HG02885 (cell line): ENCODE measurements around the gene PDZRN4.
"Not testable (repeated sequence)": the region's sequence is repeated elsewhere in the genome, so short reads cannot be mapped to it uniquely, and the experiment has no call there.

Source experiments
- ATAC-seq: cut with Tn5 transposase; IDR thresholded peaks from one replicate; pipeline ENCODE4 v1.9.1; 2021; ENCODE audit warnings: mild to moderate bottlenecking; ENCODE audit not compliant: unreplicated experiment, poor library complexity

PDZRN4 gene

DNA sequence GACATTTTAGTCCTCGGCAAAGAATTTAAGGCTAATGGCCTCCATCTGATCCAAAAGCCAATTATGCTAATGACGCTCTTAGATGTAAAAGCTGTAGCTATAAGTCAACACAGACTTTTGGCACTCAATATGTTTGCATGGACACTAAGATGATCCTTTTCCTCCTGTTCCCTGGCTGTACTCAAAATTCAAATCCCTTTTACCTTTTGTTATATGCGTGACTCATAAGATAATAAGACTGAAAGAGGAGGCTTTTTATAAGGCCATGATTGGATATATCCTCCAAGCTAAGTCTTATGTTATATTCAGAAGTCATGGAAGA is 89.8 kb downstream of the PDZRN4 start:
- ATAC-seq, result no peak

DNA sequence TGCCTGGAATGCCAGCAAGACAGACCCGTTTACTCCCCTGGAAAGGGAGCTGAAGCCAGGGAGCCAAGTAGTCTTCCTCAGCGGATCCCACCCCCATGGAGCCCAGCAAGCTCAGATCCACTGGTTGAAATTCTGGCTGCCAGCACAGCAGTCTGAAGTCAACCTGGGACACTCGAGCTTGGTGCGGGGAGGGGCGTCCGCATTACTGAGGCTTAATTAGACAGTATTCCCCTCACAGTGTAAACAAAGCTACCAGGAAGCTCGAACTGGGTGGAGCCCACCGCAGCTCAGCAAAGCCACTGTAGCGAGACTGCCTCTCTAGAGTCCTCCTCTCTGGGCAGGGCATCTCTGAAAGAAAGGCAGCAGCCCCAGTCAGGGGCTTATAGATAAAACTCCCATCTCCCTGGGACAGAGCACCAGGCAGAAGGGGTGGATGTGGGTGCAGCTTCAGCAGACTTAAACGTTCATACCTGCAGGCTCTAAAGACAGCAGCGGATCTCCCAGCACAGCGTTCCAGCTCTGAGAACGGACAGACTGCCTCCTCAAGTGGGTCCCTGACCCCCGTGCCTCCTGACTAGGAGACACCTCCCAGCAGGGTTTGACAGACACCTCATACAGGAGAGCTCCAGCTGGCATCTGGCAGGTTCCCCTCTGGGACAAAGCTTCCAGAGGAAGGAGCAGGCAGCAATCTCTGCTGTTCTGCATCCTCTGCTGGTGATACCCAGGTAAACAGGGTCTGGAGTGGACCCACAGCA is 92.4 kb downstream of the PDZRN4 start:
- not testable (repeated sequence) for ATAC-seq

DNA sequence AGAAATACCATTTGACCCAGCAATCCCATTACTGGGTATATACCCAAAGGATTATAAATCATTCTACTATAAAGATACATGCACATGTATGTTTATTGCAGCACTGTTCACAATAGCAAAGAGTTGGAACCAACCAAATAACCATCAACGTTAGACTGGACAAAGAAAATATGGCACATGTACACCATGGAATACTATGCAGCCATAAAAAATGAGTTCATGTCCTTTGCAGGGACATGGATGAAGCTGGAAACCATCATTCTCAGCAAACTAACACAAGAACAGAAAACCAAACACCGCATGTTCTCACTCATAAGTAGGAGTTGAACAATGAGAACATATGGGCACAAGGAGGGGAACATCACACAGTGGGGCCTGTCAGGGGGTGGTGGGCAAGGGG is 97.3 kb downstream of the PDZRN4 start:
- not testable (repeated sequence) for ATAC-seq

DNA sequence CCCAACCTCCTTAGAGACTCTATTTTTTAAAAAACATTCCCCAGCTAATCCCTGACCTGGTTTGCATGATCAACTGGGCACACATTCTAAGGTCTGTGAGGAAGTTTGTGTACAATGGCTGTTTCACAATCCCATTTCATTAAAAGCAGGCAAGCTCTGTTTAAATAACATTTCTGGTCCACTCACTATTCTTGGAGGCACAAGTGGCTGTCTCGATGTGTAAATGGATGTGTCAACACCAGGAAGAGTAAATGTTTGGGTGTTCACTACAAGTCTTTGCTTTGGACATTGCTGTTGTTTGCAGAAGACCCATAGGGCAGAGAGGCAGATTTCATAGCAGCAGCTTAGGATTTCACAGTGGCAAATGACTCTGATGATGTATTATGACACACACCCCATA is 98.3 kb downstream of the PDZRN4 start:
- ATAC-seq, result no peak

DNA sequence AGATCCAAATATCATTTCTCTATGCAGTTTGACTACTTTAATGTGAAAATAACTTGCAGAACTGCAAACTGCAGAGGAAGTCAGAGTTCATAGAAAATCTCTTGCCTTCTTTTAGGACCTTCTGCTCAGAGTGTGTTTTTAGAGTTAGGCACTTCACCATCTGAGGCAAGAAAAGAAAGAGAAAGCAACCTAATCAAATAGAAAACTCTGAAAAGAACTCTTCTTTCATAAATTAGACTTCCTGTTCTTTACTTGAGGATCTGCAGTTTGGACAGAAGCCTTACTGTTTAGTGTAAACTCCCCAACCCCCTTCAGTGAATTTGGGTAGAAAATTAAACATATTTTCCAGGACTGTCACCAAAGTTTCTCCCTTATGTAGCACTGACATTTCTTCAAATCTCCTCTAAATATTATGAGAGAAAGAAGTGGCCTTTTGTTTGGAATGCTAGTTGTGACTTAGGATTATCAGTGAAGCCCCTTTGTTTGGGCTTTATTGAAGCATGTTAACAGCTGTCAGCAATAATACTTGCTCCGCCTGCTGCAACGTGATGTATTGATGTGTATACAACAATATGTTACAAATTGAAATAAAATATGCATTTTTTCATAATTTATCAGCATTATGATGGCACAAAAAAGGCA is 99.5 kb downstream of the PDZRN4 start:
- no peak for ATAC-seq

DNA sequence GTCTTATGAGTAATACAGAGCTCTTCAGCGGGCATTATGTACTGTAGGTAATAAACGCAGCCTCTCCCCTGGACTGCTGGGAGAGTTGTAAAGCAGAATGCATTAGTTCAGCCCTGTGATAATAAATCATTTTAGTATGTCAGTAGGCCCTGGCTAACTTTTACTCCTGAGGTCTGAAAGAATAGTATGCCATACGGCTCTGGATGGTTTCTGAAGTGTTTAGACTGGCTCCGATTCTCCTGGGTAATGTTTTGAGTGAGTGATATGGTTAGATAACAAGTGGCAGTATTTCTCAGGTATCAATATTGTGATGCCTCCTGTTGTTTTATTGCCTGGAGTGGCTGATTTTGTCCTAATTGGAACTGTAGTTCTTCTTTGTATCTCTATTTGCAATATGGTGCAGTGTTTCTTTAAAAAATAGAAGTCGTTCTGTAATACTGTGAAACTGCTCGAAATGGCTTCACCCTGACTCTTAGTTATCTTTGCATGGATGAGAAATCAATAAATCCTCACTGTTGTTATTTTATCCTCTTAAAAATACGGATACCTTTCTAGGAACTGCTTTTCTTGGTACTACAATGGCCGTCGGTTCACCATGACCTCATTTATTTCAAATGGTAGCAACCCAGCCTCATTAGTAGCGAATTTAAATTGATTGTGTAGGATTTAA is 100.2 kb downstream of the PDZRN4 start:
- ATAC-seq, result no peak

DNA sequence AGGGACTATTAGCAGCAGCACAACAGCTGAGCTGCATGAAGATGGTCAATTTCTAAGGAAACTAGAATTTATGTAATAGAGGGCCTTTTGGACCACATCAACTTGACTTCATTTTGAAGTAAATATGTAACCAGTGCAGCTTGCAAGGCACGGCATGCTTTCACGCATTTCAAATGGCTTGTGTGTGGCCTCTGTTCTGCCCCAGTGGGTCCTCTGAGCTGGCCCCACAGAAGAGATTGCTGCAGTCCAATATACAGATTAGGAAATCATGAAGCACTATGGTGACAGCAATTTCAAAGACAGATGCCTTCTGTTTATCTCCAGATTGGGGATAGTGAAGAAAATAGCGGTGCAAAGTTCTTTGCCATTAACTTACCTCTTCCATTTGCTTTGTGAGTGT is 101.4 kb downstream of the PDZRN4 start:
- no peak for ATAC-seq

DNA sequence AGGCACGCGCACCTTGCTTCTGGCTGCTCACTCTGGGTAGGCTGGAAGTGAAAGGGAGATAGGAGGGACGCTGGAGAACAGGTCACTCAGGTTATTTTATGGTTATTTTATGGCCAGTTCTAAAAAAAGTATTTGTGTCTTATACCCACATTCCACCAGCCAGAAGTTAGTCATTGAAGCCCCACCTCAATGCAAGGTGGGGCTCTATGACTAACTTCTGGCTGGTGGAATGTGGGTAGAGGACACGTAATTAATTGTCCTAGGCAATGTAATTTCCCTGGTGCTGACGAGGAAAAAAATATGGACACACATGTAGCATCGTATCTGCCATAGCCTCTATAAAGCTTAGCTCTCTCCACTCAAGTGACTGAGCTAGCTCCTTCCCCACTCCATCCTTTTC is 104.9 kb downstream of the PDZRN4 start:
- no peak for ATAC-seq

DNA sequence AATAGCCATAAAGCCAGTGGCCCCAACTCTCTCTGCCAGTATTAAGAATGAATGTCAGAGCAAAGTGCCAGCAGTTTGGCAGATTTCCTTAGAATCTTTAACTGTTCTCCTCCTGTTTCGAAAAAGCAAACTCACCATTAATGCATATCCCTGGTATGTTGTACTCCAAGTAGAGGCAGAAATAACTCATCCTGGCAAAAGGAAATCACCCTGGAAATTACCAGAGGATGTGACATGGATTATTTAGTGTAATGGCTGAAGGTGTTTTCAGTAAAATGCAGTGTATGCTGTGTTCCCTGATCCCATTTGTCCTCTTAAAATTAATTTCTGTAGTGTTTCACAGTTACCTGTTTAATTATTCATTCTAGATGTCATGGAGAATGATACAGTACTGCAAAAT is 105.3 kb downstream of the PDZRN4 start:
- no peak for ATAC-seq

DNA sequence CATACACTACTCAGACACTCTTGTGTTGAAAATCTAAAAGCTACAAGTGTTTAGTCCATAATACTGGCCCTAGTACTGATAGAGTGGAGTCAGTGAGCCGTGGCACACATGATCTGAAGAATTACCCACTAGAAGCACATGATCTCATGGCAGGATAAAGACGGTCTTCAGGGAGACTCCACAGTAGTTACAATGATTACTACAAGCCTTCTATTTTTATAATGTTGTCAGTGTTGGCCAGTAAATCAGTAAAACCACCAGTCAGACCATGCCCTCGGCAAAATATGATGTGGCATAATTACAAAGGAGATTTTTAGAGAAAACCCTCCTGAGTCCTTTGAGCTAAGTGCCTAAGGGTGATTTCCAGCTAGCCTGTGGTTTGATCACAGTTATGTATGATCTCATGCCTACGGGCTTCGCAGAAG is 114.9 kb downstream of the PDZRN4 start:
- peak; percentile 35 for ATAC-seq

DNA sequence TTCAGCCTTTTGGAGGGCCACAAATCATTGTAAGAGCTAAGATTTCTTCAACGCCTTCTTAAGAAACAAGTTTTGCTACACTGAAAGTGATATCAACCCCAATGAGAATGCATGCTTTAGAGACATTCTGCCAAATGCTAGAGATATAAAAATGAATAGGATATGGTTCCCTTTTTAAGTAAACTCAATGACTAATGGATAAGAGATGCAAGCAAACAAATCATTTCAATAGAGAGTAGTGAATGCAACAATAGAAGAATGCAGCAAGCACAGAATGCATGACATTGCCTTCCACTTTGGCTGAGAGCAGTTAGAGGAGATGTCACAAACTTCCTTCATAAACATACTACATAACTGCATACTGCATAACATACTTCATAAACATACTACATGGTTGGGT is 116.4 kb downstream of the PDZRN4 start:
- no peak for ATAC-seq

DNA sequence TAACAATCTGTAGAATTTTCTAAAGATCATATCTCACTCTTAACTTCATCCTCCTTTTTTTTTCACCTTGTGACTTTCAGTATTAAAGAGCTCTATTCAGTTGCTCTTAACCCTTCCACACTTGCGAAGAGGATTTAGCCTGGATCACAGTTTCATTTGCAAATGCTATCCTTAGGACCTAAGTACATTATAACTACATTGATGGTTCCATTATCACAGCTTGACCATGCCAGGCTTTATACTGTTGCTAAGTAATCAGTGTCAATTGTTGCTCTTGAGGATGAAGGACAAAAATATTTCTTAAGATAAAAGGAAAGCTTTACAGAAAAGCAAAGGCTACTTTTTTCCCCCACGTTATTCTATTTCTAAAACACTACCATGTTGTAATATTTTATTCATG is 122.2 kb downstream of the PDZRN4 start:
- no peak for ATAC-seq

DNA sequence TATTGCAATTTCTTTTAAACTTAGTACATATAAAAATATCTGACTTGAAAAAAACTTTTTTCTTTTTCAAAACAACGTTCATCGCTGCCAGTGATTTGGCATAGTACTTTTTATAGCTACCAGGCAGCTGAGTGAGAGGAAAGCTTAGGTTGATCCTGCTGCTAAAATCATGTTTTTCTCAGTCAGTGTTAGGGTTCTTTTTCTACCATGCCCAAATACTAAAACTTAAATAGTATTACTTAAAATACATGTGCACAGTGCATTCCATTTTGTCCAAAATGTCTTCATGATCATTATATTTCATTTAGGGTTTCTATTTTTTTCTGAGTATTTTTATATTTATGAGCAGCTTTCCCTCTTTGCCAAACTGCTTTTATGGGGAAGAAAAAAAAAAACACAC is 123.8 kb downstream of the PDZRN4 start:
- ATAC-seq, result no peak

DNA sequence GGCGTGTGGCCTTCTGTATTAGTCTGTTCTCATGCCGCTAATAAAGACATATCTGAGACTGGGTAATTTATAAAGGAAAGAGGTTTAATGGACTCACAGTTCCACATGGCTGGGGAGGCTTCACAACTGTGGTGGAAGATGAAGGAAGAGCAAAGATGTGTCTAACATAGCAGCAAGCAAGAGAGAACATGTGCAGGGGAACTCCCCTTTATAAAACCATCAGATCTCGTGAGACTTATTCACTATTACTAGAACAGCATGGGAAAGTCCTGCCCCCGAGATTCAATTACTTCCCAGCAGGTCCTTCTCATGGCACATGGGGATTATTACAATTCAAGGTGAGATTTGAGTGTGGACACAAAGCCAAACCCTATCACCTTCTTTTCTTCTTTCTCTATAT is 124.3 kb downstream of the PDZRN4 start:
- ATAC-seq, result not testable (repeated sequence)

DNA sequence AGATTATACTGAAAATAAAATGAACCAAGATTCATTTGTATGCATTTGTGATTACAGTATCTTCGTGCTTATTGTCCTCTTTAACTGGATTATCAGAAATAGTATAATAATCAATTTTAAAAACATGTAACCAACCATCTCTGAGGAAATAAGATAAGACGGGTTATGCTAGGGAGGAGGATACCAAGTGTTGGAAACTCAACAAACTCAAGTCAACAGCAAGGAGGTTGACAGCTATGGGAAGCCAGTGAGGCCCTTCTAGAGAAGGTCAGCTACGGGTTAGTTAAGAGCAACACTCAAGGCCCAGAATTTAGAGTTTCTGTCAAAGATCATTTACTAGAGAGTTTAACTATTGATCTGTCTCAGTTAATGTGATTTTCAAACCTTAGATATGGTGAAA is 137.2 kb downstream of the PDZRN4 start:
- no peak for ATAC-seq

DNA sequence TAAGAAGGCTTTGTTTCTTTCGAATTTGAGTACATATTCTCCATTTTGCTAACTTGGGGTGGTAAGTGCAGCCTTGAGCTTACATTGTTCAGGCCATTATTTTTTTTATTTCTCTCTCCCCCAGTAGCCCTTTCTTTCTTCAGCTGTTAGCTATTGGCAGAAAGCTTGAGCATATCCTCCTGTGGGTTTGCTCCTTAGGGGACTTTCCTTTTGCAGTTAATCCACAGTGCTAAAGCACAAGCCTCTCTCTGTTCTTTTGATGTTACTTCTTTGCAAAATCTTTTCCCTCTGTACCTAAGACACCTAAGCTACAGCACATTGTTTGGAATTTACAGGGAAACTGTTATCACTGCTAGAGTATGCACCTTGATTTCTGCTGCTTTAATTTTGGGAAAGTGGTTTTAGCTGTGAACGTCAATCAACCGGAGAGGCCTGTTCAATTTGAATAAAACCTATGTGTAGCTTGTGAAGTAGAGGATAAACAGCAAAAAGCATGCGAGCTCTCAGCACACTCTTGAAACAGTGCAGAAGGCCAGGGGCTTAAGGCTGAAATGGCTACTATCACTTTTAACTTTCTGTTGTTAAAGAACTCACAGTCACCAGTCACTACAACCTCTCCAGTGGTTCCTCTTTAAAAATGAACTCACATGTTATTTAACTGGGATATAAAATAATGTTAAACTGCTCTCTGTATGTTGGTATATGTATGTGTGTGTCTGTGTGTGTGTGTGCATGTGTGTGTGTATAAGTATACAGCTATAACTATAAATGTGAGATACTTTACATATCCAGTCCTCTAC is 139.2 kb downstream of the PDZRN4 start:
- no peak for ATAC-seq

DNA sequence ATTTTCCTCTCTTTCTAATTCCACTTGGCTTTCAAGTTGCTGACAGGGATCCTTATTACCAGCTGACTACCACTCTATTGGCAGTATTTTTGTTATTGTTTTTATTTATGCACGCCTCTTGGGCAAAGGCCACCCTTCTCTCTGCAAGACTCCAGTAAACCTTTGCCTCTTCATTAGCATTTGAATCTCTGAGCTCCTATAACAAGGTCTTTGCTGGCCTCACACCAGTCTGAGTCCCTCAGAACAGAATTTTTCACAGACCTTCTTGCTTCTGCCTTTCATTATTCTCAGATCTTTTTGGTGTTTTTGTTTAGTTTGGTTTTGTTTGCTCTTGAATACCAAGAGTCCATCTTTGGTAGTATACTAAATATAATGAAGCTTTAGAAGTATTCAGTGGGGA is 145.9 kb downstream of the PDZRN4 start:
- ATAC-seq, result no peak

DNA sequence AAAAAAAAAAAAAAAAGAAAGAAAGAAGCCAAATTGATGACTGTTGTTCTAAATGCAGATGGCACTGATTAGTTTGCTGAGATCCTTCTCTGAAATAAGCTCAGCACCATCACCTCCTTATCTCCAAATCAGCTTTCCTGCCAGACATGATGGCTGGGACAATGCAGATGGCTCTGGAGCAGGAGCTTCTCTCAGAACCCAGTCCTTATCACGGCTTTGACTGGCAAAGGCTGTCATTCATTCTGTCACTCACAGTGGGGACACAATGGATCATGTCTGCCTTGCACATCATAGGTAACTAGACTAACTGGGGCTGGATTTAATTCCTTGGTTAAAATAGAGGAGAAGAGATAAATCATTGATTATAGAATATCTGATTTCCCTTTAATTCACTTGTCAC is 146.3 kb downstream of the PDZRN4 start:
- ATAC-seq, result no peak

DNA sequence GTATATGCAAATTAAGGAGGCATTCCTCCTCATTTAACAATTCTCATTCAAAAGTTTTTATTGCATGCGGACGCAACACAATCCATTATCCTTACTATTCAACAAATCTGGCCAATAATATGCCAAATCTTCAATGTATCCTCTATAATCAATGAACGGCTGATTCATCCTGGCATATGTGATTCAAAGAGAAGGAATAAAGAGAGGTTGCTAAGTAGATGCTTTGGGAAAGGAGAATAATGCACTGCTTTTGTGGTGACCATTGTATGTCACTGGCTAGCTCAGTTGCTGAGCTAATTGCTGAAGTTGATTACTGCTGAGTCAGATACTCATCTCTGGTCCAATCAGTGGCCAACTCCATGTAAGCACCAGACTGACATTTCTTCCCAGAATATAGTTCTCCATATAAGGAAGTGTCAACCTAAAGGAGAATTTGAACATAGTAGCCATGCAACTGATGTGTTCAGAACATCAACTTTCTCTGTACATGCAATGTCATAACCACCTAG is 148.0 kb downstream of the PDZRN4 start:
- no peak for ATAC-seq

DNA sequence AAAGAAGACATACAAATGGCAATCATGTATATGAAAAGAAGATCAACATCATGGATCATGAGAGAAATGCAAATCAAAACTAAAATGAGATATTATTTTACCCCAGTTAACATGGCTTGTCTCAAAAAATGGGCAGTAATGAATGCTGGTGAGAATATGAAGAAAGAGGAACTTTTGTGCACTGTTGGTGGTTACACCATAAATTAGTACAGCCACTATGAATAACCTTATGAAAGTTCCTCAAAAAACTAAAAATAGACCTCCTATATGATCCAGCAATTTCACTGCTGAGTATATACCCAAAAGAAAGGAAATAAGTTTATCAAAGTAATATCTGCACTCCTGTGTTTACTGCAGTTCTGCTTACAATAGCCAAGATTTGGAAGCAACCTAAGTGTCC is 151.7 kb downstream of the PDZRN4 start:
- no peak for ATAC-seq
